NCI-H2081 (cell line): Measurements from ENCODE around the gene KRTAP10-10.
"Not testable (repeated sequence)": the region's sequence is repeated elsewhere in the genome, so short reads cannot be mapped to it uniquely, and the experiment has no call there.

Experiments used
- DNase-seq, 2 experiments: peaks; one replicate each; lab custom pipeline; 2025; lab: John Stamatoyannopoulos, UW

The KRTAP10-10 gene

GRCh38 chr21:44650973-44651675 lies 14.0 kb downstream of the KRTAP10-10 start:
- DNase-seq: no peak

- DNase-seq: no peak
These were observed 16.0 kb downstream of the KRTAP10-10 start for GRCh38 chr21:44653123-44653522.

- peak; percentile 36 to 85 for DNase-seq
These were observed 16.8 kb downstream of the KRTAP10-10 start for GRCh38 chr21:44653656-44654575.

- DNase-seq: no peak
These were observed 17.5 kb downstream of the KRTAP10-10 start, which contains the start of gene KRTAP12-4 for GRCh38 chr21:44654576-44655175. TSS of gene KRTAP12-4 (minus strand) at chr21:44654659. CDS start at chr21:44654614, 45 bp downstream.

- DNase-seq: no peak
These were observed 19.7 kb downstream of the KRTAP10-10 start for GRCh38 chr21:44656868-44657267.

GRCh38 chr21:44657635-44658540 lies 20.7 kb downstream of the KRTAP10-10 start, which contains the start of gene KRTAP12-3:
TSS of gene KRTAP12-3 (plus strand) at chr21:44657932. CDS start at chr21:44657980, 48 bp downstream.
- DNase-seq: no peak

- no peak for DNase-seq
These were observed 21.4 kb downstream of the KRTAP10-10 start for GRCh38 chr21:44658541-44658910.

GRCh38 chr21:44658913-44659595 lies 21.9 kb downstream of the KRTAP10-10 start:
- DNase-seq: no peak

- not testable (repeated sequence) for DNase-seq
These were observed 24.4 kb downstream of the KRTAP10-10 start for GRCh38 chr21:44661567-44661966.

- DNase-seq: no peak
These were observed 27.5 kb downstream of the KRTAP10-10 start for GRCh38 chr21:44664691-44665090.

- DNase-seq: peak; percentile 37 to 78
These were observed 29.5 kb downstream of the KRTAP10-10 start, which contains the start of gene KRTAP12-2 for GRCh38 chr21:44666401-44667320. TSS of gene KRTAP12-2 (minus strand) at chr21:44666927. CDS start at chr21:44666886, 41 bp downstream.

GRCh38 chr21:44667612-44668011 lies 30.5 kb downstream of the KRTAP10-10 start:
- DNase-seq: no peak

- DNase-seq: no peak
These were observed 33.7 kb downstream of the KRTAP10-10 start for GRCh38 chr21:44670642-44671432.

- no peak for DNase-seq
These were observed 34.8 kb downstream of the KRTAP10-10 start for GRCh38 chr21:44671911-44672310.

- no peak for DNase-seq
These were observed 40.7 kb downstream of the KRTAP10-10 start for GRCh38 chr21:44677881-44678280.

GRCh38 chr21:44681152-44681551 lies 44.0 kb downstream of the KRTAP10-10 start:
- no peak for DNase-seq

GRCh38 chr21:44681861-44682579 lies 44.9 kb downstream of the KRTAP10-10 start, which contains the start of gene KRTAP12-1:
TSS of gene KRTAP12-1 (minus strand) at chr21:44682163. CDS start at chr21:44682123, 40 bp downstream.
- DNase-seq: peak; percentile 62 to 82
